K562 (cell line): ENCODE data around the gene PARD3. TPM values are rescaled to one million over a fixed set of nuclear protein-coding genes. Genes with fewer than 3 reads are reported as not detected.

Source experiments
- EZH2 ChIP-seq: IDR thresholded peaks from 2 replicates; pipeline ENCODE4 v1.6.1; 2012; ENCODE audit warnings: low read depth, mild to moderate bottlenecking, inconsistent platforms, low read length, borderline replicate concordance
- ILF3 ChIP-seq: fragments of 450-650 bp; IDR thresholded peaks from 2 replicates; pipeline ENCODE4 v1.6.1; 2018; ENCODE audit warnings: antibody characterized with exemption, mild to moderate bottlenecking, moderate library complexity, borderline replicate concordance
- KDM2B ChIP-seq: fragments of 250-450 bp; sonication (Bioruptor Pico); IDR thresholded peaks from 2 replicates; pipeline ENCODE4 v1.8.0; 2021; ENCODE audit warnings: mild to moderate bottlenecking, moderate library complexity
- MYNN ChIP-seq, 2 experiments: sonication (generic); formaldehyde crosslinking in 1 of 2; IDR thresholded peaks; 2 replicates each; pipeline versions ENCODE4 v1.5.0 to v1.6.1; 2016 to 2020; ENCODE audit warnings: antibody characterized with exemption in 1 of 2, missing genetic modification reagents in 1 of 2
- NR2C2 ChIP-seq, 2 experiments: fragments of 200-800 bp in 1 of 2; sonication (Bioruptor generic) in 1 of 2; sonication (generic) in 1 of 2; formaldehyde crosslinking in 1 of 2; IDR thresholded peaks; 2 replicates each; pipeline versions ENCODE4 v1.6.1 to v1.8.0; 2016 to 2022; ENCODE audit warnings: mild to moderate bottlenecking in 1 of 2, missing compliant biosample characterization in 1 of 2, missing genetic modification characterization in 1 of 2, missing genetic modification reagents in 1 of 2
- SAFB2 ChIP-seq: fragments of 200-400 bp; formaldehyde crosslinking; IDR thresholded peaks from 2 replicates; pipeline ENCODE4 v1.6.1; 2018; ENCODE audit warnings: borderline replicate concordance, low read length, low read depth, moderate library complexity; ENCODE audit not compliant: severe bottlenecking
- ZBTB2 ChIP-seq: fragments of 450-650 bp; IDR thresholded peaks from 2 replicates; pipeline ENCODE4 v1.6.1; 2016; ENCODE audit warnings: antibody characterized with exemption
- ZNF24 ChIP-seq: fragments of 450-650 bp; IDR thresholded peaks from 2 replicates; pipeline ENCODE4 v1.6.1; 2016
- ZNF274 ChIP-seq: IDR thresholded peaks from 2 replicates; pipeline ENCODE4 v1.6.1; 2011; ENCODE audit warnings: low read depth, mild to moderate bottlenecking, low read length, moderate library complexity, borderline replicate concordance
- polyA plus RNA-seq, 8 experiments: library from polyadenylated mRNA; depleted of rRNA in 4 of 8; stranded (reverse) in 5 of 8; unstranded in 3 of 8; fragments of >200 nt; fragmentation: Nextera tagmentation in 2 of 8; fragmentation: Illumina TruSeq in 1 of 8; extraction: Ambion mirVana in 2 of 8; extraction: Trizol in 1 of 8; gene quantifications; 2 replicates each; pipeline versions ENCODE4 v1.2.1 to v1.2.3, GENCODE V29; 2011 to 2014; ENCODE audit warnings: inconsistent platforms in 1 of 8, missing spikeins in 1 of 8
- total RNA-seq, 7 experiments: library from RNA; depleted of rRNA in 6 of 7; stranded (reverse); fragments of >200 nt in 6 of 7; fragmentation: Illumina TruSeq in 2 of 7; extraction: Trizol in 2 of 7; gene quantifications; 2 replicates each; pipeline versions ENCODE4 v1.2.1 to v1.2.3, GENCODE V29; 2011 to 2021; ENCODE audit warnings: low replicate concordance in 1 of 7
- TF ChIP-seq, protein P1 (sequence below): sonication (generic); formaldehyde crosslinking; IDR thresholded peaks from 2 replicates; pipeline ENCODE4 v1.8.1; 2022; ENCODE audit warnings: missing genetic modification reagents
- TF ChIP-seq, protein P2 (sequence below): fragments of 150-350 bp; conservative IDR thresholded peaks from 2 replicates; pipeline ENCODE4 v1.6.1; 2014; ENCODE audit warnings: low read length

The PARD3 gene
- total and polyA plus RNA-seq, 9 of the 15 experiments (the other 6 are each of a cell fraction or from before 2014, with no cell fraction given): 2.7 to 11.7 (median 7.7) TPM

GRCh38 chr10:34791947-34792346, 23.1 kb downstream of the PARD3 start (continued):
- no peak for TF ChIP-seq ZBTB2
- TF ChIP-seq KDM2B (CRISPR knock-in tag): no peak
- TF ChIP-seq, protein P1, sequence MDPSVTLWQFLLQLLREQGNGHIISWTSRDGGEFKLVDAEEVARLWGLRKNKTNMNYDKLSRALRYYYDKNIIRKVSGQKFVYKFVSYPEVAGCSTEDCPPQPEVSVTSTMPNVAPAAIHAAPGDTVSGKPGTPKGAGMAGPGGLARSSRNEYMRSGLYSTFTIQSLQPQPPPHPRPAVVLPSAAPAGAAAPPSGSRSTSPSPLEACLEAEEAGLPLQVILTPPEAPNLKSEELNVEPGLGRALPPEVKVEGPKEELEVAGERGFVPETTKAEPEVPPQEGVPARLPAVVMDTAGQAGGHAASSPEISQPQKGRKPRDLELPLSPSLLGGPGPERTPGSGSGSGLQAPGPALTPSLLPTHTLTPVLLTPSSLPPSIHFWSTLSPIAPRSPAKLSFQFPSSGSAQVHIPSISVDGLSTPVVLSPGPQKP (CRISPR knock-in tag): no peak
- TF ChIP-seq ILF3: no peak
- TF ChIP-seq MYNN (IDR thresholded peaks at IDR 0.05): no peak
- no peak for TF ChIP-seq MYNN (CRISPR knock-in tag; IDR thresholded peaks at IDR 0.05)
- no peak for TF ChIP-seq ZNF24
- no peak for TF ChIP-seq EZH2
- TF ChIP-seq, protein P2, sequence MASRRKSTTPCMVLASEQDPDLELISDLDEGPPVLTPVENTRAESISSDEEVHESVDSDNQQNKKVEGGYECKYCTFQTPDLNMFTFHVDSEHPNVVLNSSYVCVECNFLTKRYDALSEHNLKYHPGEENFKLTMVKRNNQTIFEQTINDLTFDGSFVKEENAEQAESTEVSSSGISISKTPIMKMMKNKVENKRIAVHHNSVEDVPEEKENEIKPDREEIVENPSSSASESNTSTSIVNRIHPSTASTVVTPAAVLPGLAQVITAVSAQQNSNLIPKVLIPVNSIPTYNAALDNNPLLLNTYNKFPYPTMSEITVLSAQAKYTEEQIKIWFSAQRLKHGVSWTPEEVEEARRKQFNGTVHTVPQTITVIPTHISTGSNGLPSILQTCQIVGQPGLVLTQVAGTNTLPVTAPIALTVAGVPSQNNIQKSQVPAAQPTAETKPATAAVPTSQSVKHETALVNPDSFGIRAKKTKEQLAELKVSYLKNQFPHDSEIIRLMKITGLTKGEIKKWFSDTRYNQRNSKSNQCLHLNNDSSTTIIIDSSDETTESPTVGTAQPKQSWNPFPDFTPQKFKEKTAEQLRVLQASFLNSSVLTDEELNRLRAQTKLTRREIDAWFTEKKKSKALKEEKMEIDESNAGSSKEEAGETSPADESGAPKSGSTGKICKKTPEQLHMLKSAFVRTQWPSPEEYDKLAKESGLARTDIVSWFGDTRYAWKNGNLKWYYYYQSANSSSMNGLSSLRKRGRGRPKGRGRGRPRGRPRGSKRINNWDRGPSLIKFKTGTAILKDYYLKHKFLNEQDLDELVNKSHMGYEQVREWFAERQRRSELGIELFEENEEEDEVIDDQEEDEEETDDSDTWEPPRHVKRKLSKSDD: no peak
- TF ChIP-seq NR2C2 (CRISPR knock-in tag; IDR thresholded peaks at IDR 0.05): no peak
- TF ChIP-seq NR2C2 (tag; IDR thresholded peaks at IDR 0.05): no peak
- no peak for TF ChIP-seq SAFB2
- no peak for TF ChIP-seq ZNF274
